CD14-positive monocyte (primary cell): ENCODE data around the gene VMP1. TPM values are rescaled to one million over a fixed set of nuclear protein-coding genes. Genes with fewer than 3 reads are reported as not detected.

Experiments
- DNase-seq, 3 donors: peaks; one replicate each; pipeline ENCODE4 v3.0.0-alpha.2; 2011 to 2022
- H2AFZ ChIP-seq: 2 replicates; pipeline ENCODE4 v1.6.0; 2012; ENCODE audit warnings: mild to moderate bottlenecking, low read depth, low read length, inconsistent platforms; ENCODE audit not compliant: insufficient read depth, poor library complexity, severe bottlenecking
- H3K27ac ChIP-seq, 2 donors: 1 replicate in 1 of 2; 2 replicates in 1 of 2; pipeline ENCODE4 v1.5.1; 2012 to 2013; ENCODE audit warnings: low read length in 2 of 2, control low read depth in 1 of 2, inconsistent platforms in 1 of 2, low read depth in 1 of 2, mild to moderate bottlenecking in 1 of 2
- H3K27me3 ChIP-seq, 2 donors: one replicate each; pipeline versions ENCODE4 v1.6.0 to v1.6.1; 2011 to 2013; ENCODE audit warnings: low read length in 2 of 2; ENCODE audit not compliant: control insufficient read depth in 2 of 2, insufficient read depth in 2 of 2
- H3K36me3 ChIP-seq, 2 donors: replicated peaks in 1 of 2; 1 replicate in 1 of 2; 2 replicates in 1 of 2; pipeline versions ENCODE4 v1.5.1 to v1.6.1; 2012 to 2013; ENCODE audit warnings: low read length in 2 of 2, control low read depth in 1 of 2, inconsistent platforms in 1 of 2, mild to moderate bottlenecking in 1 of 2; ENCODE audit not compliant: insufficient read depth in 2 of 2, control insufficient read depth in 1 of 2
- H3K4me1 ChIP-seq, 2 donors: 1 replicate in 1 of 2; 2 replicates in 1 of 2; pipeline versions ENCODE4 v1.5.1 to v1.6.1; 2012 to 2013; ENCODE audit warnings: low read length in 2 of 2, control low read depth in 1 of 2, inconsistent platforms in 1 of 2, mild to moderate bottlenecking in 1 of 2, moderate library complexity in 1 of 2; ENCODE audit not compliant: insufficient read depth in 2 of 2, control insufficient read depth in 1 of 2
- H3K4me2 ChIP-seq: replicated peaks from 2 replicates; pipeline ENCODE3; 2012; ENCODE audit warnings: low read length, moderate library complexity, mild to moderate bottlenecking; ENCODE audit not compliant: poor library complexity, severe bottlenecking; ENCODE audit errors: extremely low read depth
- H3K4me3 ChIP-seq, 3 experiments: fragments of 200-600 bp in 1 of 3; sonication (generic) in 1 of 3; replicated peaks in 1 of 3; 1 replicate in 2 of 3; 2 replicates in 1 of 3; pipeline ENCODE4 v1.5.1; 2011 to 2013; ENCODE audit warnings: low read length in 3 of 3, mild to moderate bottlenecking in 3 of 3, control low read depth in 2 of 3, low read depth in 2 of 3, inconsistent platforms in 1 of 3, moderate library complexity in 1 of 3
- H3K79me2 ChIP-seq: 2 replicates; pipeline ENCODE4 v1.6.0; 2012; ENCODE audit warnings: mild to moderate bottlenecking, control low read depth, inconsistent platforms, low read length, moderate library complexity; ENCODE audit not compliant: insufficient read depth
- H3K9ac ChIP-seq: 2 replicates; pipeline ENCODE4 v1.6.0; 2017; ENCODE audit warnings: low read length, mild to moderate bottlenecking; ENCODE audit not compliant: insufficient read depth, poor library complexity, severe bottlenecking
- H3K9me3 ChIP-seq, 2 donors: replicated peaks in 1 of 2; 1 replicate in 1 of 2; 2 replicates in 1 of 2; pipeline versions ENCODE4 v1.5.1 to v1.6.1; 2012 to 2013; ENCODE audit warnings: low read length in 2 of 2, control low read depth in 1 of 2; ENCODE audit not compliant: control insufficient read depth in 1 of 2, insufficient read depth in 1 of 2
- H4K20me1 ChIP-seq: 2 replicates; pipeline ENCODE4 v1.6.0; 2012; ENCODE audit warnings: mild to moderate bottlenecking, low read length, control low read depth, moderate library complexity; ENCODE audit not compliant: insufficient read depth
- H3K27ac Mint-ChIP-seq, 7 donors: one replicate each; pipeline ENCODE4 v1.8.0; 2020; ENCODE audit warnings: mild to moderate bottlenecking in 7 of 7, mixed read lengths in 7 of 7, moderate library complexity in 6 of 7, inconsistent platforms in 2 of 7
- H3K27me3 Mint-ChIP-seq, 3 donors: one replicate each; pipeline ENCODE4 v1.8.0; 2021 to 2022; ENCODE audit warnings: low read depth in 3 of 3, mild to moderate bottlenecking in 3 of 3, mixed read lengths in 3 of 3, moderate library complexity in 3 of 3, inconsistent platforms in 1 of 3
- H3K36me3 Mint-ChIP-seq, 2 donors: one replicate each; pipeline ENCODE4 v1.8.0; 2020; ENCODE audit warnings: mixed read lengths in 2 of 2, inconsistent platforms in 1 of 2, mild to moderate bottlenecking in 1 of 2
- H3K4me1 Mint-ChIP-seq: one replicate; pipeline ENCODE4 v1.8.0; 2020; ENCODE audit warnings: mild to moderate bottlenecking, mixed read lengths
- H3K4me3 Mint-ChIP-seq, 2 donors: one replicate each; pipeline ENCODE4 v1.8.0; 2020; ENCODE audit warnings: mild to moderate bottlenecking in 2 of 2, mixed read lengths in 2 of 2, moderate library complexity in 1 of 2
- H3K9me3 Mint-ChIP-seq, 7 donors: one replicate each; pipeline ENCODE4 v1.8.0; 2020 to 2022; ENCODE audit warnings: mixed read lengths in 7 of 7, mild to moderate bottlenecking in 6 of 7, moderate library complexity in 6 of 7, inconsistent platforms in 2 of 7
- CTCF ChIP-seq: fragments of 200-600 bp; IDR thresholded peaks from one replicate; pipeline ENCODE4 v1.8.0; 2022; ENCODE audit warnings: antibody characterized with exemption, mild to moderate bottlenecking
- WGBS: methylation state at CpG from one replicate; pipeline ENCODE4 v1.1.5; 2013; ENCODE audit warnings: missing lambda C conversion rate; ENCODE audit not compliant: insufficient coverage; 5-methylcytosine and 5-hydroxymethylcytosine counted together
- intact Hi-C, 2 donors: fragments of 100-400 bp; cut with micrococcal nuclease; formaldehyde crosslinking; loops; one replicate each; pipeline versions ENCODE4 v1.15.0 to v1.15.1; 2023
- polyA plus RNA-seq, 3 donors: library from polyadenylated mRNA; depleted of rRNA in 1 of 3; unstranded in 2 of 3; stranded (reverse) in 1 of 3; fragments of 300-500 nt in 2 of 3; fragments of >200 nt in 1 of 3; fragmentation: Illumina TruSeq in 2 of 3; gene quantifications; 1 replicate in 2 of 3; 2 replicates in 1 of 3; pipeline ENCODE4 v1.2.3, GENCODE V29; 2012 to 2021

VMP1 gene
- polyA plus RNA-seq, 3 donors = 246 to 511 (median 386) TPM

GRCh38 chr17:59796785-59797205 lies 89.3 kb downstream of the VMP1 start:
- 43% methylated on average over 1 of the region's 2 CpGs for WGBS
- intact Hi-C loops = no loop called here

GRCh38 chr17:59798111-59798510 lies 90.7 kb downstream of the VMP1 start:
- no peaks in the 10 kb centered on the region for H3K27me3 ChIP-seq
- peak overlapping the region in 1 of 2 donors; percentile 42 for H3K27ac ChIP-seq
- no peaks in the 10 kb centered on the region for H4K20me1 ChIP-seq
- H3K4me2 ChIP-seq = no peak overlapping the region
- H3K9me3 Mint-ChIP-seq = no peaks in the 10 kb centered on the region
- peaks cover 16 to 82% of the 10 kb centered on the region in 2 donors for H3K4me1 ChIP-seq
- TF ChIP-seq CTCF = no peak
- WGBS = no CpG with 5 or more reads among the region's 4 CpGs
- intact Hi-C loops = no loop called here
- peak overlapping the region in 1 of 7 donors; percentile 42 for H3K27ac Mint-ChIP-seq
- no peaks in the 10 kb centered on the region for H3K27me3 Mint-ChIP-seq
- peaks cover 44% of the 10 kb centered on the region for H3K4me1 Mint-ChIP-seq
- no peak overlapping the region for H2AFZ ChIP-seq
- DNase-seq = no peak
- H3K9me3 ChIP-seq = no peaks in the 10 kb centered on the region
- no peak overlapping the region for H3K4me3 Mint-ChIP-seq
- peaks cover 23 to 59% of the 10 kb centered on the region in 2 donors for H3K36me3 Mint-ChIP-seq
- H3K36me3 ChIP-seq = peaks cover 13 to 21% of the 10 kb centered on the region in 2 donors
- H3K4me3 ChIP-seq = no peak overlapping the region
- H3K79me2 ChIP-seq = peaks cover 72% of the 10 kb centered on the region
- H3K9ac ChIP-seq = no peak overlapping the region

More at GRCh38 chr17:59796785-59797205, 89.3 kb downstream of the VMP1 start:
- Histone ChIP-seq H3K27me3 (no peaks in the 10 kb centered on the region), H2AFZ (no peak overlapping the region), H3K79me2 (peaks cover 66% of the 10 kb centered on the region), H3K9ac (no peak overlapping the region), H3K4me2 (no peak overlapping the region), H3K36me3 (peaks cover 13 to 21% of the 10 kb centered on the region in 2 donors), H3K4me3 (no peak overlapping the region), H3K27ac (peak overlapping the region in 1 of 2 donors; percentile 49), H3K4me1 (peaks cover 12 to 84% of the 10 kb centered on the region in 2 donors), H3K9me3 (no peaks in the 10 kb centered on the region), H4K20me1 (no peaks in the 10 kb centered on the region)
- H3K9me3 Mint-ChIP-seq = no peaks in the 10 kb centered on the region
- H3K27me3 Mint-ChIP-seq = peaks cover 0 to 2% (median 0%) of the 10 kb centered on the region in 3 donors
- peaks cover 45% of the 10 kb centered on the region for H3K4me1 Mint-ChIP-seq
- no peak for DNase-seq
- H3K4me3 Mint-ChIP-seq = no peak overlapping the region
- peak overlapping the region in 3 of 7 donors; percentile 1 to 55 (median 15) for H3K27ac Mint-ChIP-seq
- no peak for TF ChIP-seq CTCF
- peaks cover 22 to 59% of the 10 kb centered on the region in 2 donors for H3K36me3 Mint-ChIP-seq
